Cardiac fibroblast (primary cell): ENCODE data around the gene MAGEA11.

ENCODE experiments used
- DNase-seq, 2 donors: peaks; one replicate each; pipeline versions ENCODE4 v3.0.0 to v3.0.0-alpha.2; 2010; ENCODE audit warnings: low read depth in 2 of 2
- H3K4me3 ChIP-seq, 2 donors: replicated peaks in 1 of 2; 1 replicate in 1 of 2; 2 replicates in 1 of 2; pipeline ENCODE4 v1.5.1; 2011; ENCODE audit warnings: low read depth in 2 of 2, low read length in 2 of 2, mild to moderate bottlenecking in 2 of 2, moderate library complexity in 1 of 2
- CTCF ChIP-seq: IDR thresholded peaks from one replicate; pipeline ENCODE4 v1.5.1; 2011; ENCODE audit warnings: low read depth, mild to moderate bottlenecking, low read length, inconsistent platforms

MAGEA11 gene

GRCh38 chrX:149707147-149707901 lies 4.5 kb upstream of the MAGEA11 start:
- no peak overlapping the region for H3K4me3 ChIP-seq
- DNase-seq, result no peak
- TF ChIP-seq CTCF, result no peak

GRCh38 chrX:149712831-149713230 lies 971 bp downstream of the MAGEA11 start:
- no peak overlapping the region for H3K4me3 ChIP-seq
- DNase-seq, result no peak
- no peak for TF ChIP-seq CTCF

- TF ChIP-seq CTCF, result no peak
- no peak overlapping the region for H3K4me3 ChIP-seq
- DNase-seq, result no peak
Observed at GRCh38 chrX:149713279-149714050, 1.6 kb downstream of the MAGEA11 start.

GRCh38 chrX:149715468-149715867 lies 3.6 kb downstream of the MAGEA11 start:
- DNase-seq, result no peak
- TF ChIP-seq CTCF, result no peak
- no peak overlapping the region for H3K4me3 ChIP-seq

GRCh38 chrX:149716632-149717031 lies 4.8 kb downstream of the MAGEA11 start:
- TF ChIP-seq CTCF, result no peak
- H3K4me3 ChIP-seq, result no peak overlapping the region
- no peak for DNase-seq

- no peak overlapping the region for H3K4me3 ChIP-seq
- DNase-seq, result no peak
- no peak for TF ChIP-seq CTCF
Observed at GRCh38 chrX:149717803-149718202, 5.9 kb downstream of the MAGEA11 start.
